HuH-7.5 (cell line): ENCODE measurements around the gene USP47.

ENCODE experiments used
- DNase-seq: peaks from one replicate; pipeline ENCODE4 v3.0.0; 2011; ENCODE audit warnings: low spot score

USP47 gene

DNA sequence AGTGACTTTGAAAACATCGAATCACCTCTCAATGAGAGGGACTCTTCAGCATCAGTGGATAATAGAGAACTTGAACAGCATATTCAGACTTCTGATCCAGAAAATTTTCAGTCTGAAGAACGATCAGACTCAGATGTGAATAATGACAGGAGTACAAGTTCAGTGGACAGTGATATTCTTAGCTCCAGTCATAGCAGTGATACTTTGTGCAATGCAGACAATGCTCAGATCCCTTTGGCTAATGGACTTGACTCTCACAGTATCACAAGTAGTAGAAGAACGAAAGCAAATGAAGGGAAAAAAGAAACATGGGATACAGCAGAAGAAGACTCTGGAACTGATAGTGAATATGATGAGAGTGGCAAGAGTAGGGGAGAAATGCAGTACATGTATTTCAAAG is 100.9 kb downstream of the USP47 start:
- no peak for DNase-seq

DNA sequence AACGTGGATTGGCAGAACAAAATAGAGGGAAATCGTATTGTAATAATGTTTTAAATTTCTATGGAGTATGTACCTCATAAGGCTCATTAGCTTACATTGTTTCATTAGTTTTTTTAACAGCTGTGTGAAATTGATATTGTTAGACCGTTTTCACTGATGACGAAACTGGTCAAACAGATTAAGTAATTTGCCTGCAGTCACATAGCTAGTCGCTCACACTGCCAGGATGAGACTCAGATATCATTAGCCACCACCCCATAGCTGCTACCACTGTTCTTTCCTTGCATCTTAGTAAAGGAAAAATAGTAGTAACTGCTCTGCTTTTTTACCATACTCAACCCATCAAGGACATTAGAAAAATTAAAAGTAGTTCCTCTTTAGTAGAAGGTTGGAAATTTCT is 102.7 kb downstream of the USP47 start:
- no peak for DNase-seq

DNA sequence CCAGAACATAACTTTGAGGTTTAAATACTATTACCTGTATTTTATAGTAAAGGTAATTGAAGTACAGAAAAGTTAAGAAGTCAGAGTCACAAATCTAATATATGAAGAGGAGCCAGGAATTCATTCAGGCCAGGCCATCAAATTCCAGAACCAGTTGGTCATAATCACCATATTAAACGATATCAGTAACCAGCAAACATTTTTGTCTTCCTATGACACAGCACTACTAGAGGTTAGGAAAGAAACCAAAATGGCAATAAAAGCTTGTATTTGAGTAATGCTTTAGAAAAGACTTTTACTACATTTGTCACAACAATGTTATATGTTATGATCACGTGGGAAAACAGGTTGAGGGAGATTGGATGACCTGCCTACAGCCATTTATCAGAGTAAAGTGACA is 104.4 kb downstream of the USP47 start:
- DNase-seq, result no peak

DNA sequence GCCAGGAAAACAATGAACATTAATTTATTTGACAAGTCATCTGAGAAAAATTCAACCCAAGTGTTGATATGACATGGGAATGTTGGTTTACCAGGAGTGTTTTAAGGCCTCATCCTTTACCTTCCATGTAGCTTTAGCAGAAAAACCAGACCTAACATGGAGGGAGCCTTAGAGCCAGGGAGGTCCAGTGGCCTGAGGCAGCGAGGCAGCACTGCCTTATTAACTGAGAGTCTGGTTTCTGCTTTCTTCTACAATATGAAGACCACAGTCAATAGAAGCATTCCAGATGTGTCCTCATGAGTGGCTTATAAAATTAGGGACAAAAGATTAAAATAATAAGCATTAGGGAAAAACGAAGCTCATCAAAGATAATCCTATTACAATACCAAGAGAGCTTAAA is 105.1 kb downstream of the USP47 start:
- DNase-seq, result no peak

DNA sequence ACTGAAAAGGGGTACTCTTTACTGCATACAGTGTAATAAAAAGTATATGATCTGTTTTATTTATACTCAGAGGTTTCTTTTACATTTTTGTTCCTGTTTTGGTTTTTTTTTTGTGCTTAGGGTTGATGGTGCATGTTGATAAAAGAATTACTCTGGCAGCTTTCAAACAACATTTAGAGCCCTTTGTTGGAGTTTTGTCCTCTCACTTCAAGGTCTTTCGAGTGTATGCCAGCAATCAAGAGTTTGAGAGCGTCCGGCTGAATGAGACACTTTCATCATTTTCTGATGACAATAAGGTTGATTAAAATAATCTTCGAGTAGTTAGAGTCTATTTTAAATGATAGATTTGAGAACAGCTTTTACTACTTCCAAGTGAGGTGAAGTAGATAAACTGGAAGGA is 106.1 kb downstream of the USP47 start:
- no peak for DNase-seq

DNA sequence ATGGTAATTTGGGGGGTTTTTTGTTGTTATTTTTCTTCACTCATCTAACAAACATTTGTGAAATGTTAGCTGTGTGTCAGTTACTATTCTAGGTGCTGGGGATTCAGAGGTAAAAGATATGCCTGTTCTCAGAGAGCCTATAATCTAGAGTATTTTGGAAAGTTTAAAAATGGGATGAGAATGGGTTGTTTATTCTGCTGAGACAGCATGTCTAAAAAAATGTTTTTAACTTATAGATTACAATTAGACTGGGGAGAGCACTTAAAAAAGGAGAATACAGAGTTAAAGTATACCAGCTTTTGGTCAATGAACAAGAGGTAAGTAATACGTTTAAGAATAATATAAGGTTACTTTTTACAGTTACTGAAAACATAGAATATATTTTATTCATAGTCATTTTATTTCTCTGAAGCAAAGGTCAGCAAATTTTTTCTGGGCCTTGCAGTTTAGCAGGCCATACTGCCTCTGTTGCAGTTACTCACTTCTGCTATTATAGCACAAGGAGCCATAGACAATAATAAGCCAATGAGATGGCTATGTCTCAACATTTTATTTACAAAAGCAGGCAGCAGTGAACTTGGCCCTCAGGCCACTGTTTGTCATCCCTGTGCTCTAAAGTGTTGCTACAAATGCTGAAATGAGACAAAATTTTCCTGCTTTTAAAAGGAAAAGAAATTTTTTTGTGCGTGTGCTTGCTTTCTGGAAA is 106.6 kb downstream of the USP47 start:
- DNase-seq, result no peak

DNA sequence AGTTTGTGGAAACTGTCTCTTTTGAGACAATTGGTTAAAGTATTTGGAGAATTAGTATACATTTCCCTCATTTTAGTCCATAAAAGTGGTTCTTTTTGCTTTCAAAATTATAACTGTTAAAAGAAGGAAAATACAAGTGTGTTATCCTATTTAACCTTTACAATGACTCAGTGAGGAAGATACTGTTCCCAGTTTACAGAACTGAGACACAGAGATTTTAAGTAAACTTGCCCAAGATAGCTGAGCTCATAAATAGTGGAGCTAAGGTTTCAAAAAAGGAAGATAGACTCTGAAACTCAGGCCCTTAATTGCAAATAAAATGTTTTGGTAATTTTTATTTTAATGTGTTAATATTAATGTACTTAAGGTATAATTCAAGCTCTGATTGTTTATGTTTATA is 107.7 kb downstream of the USP47 start:
- no peak for DNase-seq

DNA sequence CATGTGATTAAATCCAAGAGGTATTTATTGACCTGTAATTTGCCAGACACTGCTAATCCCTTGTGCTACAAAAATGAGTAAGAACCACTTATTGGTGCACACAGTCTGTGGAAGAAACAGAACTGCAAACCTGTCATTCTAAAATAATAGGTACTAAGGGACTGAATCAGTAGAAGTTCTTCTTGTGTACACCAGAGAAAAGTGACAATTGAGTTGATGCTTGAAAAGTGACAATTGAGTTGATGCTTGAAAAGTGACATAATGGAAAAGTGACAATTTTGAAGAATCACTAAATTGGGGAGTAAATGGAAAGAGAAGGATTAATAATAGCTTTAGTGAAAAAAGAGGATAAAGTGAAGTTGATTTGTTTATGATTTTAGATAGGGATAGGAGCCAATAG is 110.3 kb downstream of the USP47 start:
- DNase-seq, result no peak

DNA sequence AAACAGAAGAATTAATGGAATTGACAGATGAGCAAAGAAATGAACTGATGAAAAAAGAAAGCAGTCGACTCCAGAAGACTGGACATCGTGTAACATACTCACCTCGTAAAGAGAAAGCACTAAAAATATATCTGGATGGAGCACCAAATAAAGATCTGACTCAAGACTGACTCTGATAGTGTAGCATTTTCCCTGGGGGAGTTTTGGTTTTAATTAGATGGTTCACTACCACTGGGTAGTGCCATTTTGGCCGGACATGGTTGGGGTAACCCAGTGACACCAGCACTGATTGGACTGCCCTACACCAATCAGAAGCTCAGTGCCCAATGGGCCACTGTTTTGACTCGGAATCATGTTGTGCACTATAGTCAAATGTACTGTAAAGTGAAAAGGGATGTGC is 114.2 kb downstream of the USP47 start:
- DNase-seq, result no peak

DNA sequence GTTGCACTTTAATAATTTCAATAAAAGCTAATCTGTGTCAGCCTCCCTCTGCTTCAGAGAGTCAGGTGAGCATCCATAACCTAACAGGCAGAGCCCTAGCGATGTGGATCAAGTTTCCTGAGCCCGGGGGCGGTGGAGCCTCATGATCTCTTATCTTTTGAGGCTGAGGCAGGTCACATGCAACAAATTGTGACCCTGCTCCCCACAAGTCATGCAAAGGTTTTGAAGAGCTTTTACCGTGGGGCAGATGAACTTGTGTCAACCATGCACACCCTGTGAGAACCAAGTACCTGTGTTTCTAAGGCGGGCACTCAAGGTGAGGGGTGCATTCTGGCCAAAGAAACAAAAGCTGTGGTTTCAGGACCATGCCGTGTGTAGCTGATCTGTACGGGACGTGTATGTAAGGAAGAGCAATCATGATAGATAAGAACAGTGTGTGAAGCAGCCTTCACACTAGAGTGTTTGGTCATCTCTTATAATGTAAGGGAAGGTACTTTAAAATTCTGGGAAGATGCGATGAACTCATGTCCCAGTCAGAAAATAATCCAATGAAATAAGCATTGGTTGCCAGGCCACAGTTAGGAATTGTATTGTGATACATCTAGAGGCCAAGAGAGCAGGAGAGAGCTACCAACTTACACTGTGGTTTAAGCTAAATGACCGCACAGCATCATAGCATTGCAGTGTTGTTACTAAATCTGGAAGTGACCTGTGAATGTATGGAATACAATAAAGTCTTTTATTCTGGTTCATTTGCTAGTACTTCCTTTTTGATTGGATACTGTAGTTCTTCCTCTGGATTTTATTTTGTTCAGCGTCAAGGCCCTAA is 116.8 kb downstream of the USP47 start:
- no peak for DNase-seq

DNA sequence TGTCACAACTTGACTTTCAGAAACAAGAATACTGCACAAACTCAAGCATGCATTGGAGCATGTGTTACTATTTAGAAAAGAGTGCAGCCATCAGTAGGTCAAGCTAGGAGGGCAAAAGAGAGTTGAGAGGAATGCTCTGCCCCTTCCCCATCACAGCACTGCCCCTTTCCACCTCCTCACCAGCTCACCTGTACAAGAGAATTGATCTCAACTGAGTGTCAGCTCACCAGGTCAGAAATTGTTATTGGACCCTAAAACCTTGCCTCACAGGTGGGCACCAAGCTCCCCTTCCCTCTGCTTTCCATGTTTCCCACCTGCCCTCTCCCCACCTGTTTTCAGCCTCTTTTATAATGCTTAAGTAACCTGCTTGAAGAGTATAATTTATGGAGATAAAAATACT is 117.8 kb downstream of the USP47 start:
- DNase-seq, result no peak

DNA sequence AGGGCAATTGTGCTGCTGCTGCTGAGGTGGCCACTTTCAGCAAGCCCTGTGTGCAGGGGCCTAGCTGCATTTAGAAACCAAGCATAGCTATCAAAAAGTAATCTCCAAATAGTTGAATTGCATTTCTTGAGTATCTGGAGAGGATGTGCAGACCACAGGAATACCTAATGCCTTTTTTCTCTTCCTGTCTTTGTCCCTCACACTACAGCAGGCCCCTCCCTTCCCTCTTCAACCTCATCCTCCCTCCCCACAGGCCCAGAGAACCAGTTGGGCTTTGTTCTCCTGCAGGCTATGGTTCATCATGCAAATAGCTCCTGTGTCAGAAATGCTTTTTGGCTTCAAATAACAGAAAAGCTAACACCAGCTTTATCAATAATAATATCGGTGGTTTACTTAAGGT is 118.9 kb downstream of the USP47 start:
- DNase-seq, result no peak

DNA sequence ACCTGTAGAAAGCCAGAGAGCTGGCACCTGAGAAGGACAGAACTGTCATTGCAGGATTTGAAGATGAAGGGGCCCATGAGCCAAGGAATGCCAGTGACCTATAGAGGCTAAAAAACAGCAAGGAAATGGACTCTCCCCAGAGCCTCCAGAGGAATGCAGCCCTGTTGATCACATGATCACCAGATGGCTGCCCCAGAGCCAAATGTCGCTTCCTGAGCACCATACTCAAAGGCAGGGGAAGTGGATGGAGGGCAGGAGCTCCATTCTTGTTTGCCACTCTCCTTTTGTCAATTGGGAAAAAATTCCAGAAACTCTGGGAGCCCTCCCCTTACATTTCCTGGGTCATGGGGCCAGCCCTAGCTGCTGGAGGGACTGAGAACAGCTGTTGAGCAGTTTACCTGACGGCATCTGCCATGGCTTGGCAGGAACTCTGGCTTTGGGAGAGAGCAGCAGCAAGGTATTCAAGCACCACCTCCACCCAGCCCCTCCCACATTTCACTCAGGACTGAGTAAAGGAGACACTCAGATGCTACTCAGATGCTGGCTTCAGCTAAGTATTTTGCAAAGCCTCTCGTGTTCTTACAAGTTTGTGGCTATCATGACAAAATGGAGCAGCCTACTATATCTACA is 119.7 kb downstream of the USP47 start:
- DNase-seq, result no peak

DNA sequence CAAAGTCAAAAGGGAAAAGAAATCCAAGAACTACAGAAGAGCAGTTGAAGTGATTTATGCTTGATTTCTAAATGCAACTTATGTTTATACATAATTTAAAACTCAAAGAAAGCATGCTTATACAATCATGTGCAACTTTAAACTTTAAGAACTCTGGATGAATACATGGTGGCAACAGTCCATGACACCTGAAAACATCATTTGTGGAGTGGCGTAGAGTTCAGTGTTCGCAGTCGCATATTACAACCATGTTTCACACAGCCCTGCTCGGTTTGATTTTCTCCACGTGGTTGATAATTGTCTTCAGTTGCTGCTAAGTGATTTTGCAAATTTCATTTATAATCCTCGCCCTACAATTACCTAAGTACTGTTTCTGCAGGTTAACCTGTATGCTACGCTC is 121.3 kb downstream of the USP47 start:
- no peak for DNase-seq

DNA sequence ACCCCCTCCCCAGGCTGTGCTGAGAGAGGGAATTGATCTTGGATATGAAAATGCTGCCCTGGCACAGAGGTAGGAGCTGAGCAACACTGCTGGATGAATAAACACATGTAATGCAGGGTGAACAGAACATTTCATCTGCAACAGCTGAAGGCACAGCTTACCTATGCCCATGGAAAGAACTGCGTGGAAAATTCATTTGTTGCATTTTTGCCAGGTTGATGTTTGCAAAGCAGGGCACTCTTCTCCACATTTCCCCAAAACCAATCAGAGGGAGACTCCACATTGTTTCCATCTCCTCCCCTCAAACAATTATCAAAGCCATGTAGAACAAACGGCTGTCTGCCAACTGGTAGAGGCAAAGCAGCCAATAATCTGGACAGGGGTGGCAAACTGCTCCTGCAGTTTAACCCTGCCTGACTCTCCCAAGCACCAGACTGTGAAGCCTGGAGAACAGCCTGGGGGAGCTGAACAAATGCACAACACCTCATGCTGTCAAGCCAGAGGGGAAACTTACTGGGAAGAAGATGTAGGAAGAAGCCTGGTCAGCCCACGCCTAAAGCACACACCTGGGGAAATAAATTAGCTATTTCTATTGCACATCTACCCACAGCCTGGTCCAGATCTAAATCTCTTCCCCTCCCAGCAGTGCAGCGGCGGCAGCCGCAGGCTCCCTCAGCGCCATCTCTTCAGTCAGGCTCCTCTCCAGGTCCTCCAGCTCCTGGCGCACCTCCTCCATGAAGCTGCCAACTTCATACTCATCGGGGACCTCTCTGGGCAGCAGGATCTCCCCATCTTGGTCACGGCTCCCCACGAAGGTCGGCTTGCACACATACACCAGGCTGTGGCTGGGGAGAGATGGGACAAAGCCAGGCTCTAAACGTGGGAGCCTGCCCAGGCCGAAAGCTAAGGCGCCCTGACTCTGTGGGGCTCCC is 122.3 kb downstream of the USP47 start:
- DNase-seq, result no peak

DNA sequence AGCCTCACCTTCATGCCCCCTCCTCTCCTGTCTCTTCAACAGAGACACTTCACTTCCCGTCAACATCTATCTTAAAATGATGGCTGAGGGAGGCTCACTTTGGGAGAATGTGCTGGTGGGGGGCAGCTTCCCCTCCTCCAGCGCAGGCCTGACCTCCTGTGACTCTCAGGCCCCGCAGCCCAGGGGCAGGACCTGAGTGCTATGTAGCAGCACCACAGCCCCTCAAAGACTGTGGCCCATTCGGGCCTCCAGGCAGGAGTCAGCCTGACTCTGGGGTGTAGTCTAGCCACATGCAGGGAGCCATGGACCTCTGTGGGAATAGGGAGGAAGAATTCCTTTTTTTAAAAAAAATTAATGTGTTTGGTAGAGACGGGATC is 123.0 kb downstream of the USP47 start:
- DNase-seq, result no peak

DNA sequence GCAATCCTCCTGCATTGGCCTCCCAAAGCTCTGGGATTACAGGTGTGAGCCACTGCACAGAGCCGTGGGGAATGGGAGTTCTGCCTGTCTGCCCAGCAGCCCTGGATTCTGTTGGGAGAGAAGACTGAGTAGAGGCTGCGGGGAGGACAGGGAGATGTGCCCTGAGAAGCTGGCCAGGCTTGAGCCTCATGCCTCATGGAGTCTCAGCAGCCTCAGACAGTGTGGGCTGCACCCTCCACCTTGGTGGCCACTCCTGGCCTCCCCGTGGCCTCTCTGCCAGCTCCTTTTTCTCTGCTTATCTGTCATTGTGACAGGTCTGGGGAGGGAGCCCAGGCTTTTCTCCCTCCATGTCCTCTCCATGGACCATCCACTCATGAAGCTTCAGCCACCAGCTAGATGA is 123.4 kb downstream of the USP47 start:
- no peak for DNase-seq

DNA sequence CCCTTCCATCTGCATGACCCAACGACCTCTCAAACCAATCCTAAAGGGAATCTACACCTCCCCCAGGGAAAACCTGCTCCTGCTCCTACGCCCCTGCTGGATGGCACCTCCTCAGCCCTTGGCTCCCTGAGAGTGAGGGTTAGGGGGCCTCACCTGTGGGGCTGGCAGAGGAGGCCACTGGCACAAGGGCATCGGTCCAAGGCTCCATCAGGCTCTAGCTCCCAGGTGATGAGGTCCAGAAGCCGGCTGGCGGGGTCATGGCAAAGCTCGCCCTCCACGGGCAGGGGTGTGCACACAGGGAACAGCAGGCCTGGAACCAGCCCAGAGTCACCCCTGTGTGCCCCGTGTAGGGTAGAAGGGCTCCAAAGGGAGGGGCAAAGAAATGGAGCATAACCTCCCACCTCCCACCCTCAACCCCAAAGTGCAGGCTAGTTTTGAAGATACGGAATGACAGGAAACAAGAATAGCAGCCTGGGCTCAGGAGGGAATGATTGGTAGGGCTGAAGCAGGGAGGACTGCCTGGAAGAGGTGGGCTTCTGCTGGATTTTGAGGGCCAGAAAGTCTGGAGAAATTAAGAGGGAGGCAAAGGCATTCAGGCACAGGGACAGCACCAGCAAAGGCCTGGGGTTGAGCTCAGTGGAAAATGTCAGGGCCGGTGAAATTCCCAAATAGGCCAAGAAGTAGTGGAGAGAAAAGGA is 124.0 kb downstream of the USP47 start:
- no peak for DNase-seq

DNA sequence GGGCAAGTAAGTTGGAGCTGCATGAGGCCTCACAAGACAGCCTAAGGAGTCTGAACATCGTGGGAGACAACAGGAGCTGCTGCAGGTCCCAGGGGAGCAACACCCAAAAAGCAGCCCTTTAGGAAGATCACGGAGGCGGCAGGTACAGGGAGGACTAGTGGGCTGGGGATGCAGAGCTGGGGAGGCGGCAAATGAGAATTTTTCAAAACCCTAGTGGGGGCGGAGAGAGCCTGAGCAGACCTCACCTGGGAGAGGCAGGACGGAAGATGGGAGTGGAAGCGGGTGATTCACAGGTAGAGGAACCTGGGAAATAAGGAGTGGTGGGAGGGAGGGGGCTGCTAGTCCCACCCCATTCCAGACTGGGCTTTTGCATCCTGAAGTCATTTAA is 124.6 kb downstream of the USP47 start:
- DNase-seq, result no peak

DNA sequence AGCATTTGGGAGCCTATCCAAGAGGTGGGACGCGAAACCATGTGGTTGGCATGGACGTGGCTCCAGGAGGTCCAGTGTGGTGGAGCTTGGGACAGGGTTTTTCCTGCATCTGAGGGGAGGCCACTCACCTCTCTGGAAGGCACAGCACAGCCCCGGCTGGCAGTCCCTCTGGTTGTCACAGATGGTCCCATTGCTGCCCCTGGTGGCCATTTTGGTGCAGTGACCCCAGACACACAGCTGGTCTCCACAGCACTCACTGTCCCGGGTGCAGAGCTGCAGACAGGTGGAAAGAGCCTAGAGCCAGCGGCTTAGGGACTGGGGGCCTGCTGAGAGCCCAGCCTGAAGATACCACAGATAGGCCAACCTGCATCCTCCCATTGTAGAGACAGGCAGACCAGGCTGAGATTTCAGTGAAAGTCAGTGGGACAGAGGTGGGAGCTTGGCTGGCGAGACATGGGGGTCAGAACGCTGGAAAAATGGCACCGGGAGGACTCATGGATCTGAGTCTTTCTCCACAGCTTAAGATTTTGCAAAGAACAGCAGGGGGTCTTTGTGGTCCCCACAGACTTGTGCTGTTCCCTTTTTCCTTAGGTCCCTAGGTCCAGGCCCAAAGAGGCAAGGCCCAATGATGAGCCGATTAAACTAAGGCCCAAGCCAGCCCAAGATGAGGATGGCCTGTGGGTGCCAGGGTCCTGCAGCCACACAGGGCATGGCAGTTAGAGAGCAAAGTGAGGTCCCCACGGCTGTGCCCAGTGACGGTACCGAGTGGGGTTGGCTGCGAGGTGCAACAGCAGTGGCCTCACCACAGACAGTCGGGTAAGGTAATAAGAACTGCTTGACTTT is 125.3 kb downstream of the USP47 start:
- peak; percentile 63 for DNase-seq
